ENCODE data around the gene RNF103.

GRCh38 chr2:86634352-86634751, 10.7 kb upstream of the RNF103 start:
- TF ChIP-seq MAZ (IDR thresholded peaks at IDR 0.05; ENCODE audit: borderline replicate concordance, low read depth, low read length) (no peak), MAZ (CRISPR knock-in tag; IDR thresholded peaks at IDR 0.05; ENCODE audit: low read depth) (no peak), POLR2A (IDR thresholded peaks at IDR 0.05; ENCODE audit: insufficient read depth in 1 of 2, low read depth in 2 of 2, low read length in 2 of 2) (no peak), ARID4A (CRISPR knock-in tag; IDR thresholded peaks at IDR 0.05; ENCODE audit: borderline replicate concordance) (no peak), FOXK2 (IDR thresholded peaks at IDR 0.05) (no peak), POLR2G (IDR thresholded peaks at IDR 0.05; ENCODE audit: low read depth, low read length) (no peak)

Data from HepG2 (cell line).